ENCODE results near the gene DIS3L2.

DIS3L2 gene

DNA sequence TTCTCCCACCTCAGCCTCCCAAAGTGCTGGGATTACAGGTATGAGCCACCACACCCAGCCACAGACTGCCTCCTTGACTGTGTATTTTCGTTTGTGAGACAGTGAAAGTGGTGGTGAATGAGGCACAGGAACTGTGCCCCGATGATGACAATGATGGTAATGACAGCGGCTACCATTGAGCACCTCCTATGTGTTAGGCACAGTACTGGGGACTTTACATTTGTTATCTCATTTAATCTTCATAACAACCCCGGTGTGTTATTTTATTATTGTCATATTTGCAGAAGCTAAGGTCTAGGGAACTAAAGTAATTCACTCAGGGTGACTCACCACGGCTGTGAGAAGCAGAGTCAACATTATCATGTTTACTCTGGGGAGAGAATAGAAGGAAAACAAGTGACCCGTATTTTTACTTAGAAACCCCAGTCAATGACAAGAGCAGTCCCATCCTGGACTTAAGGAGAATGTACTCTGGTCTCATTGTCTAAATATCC lies 339.4 kb downstream of the DIS3L2 start:
- DNase-seq (ENCODE audit: low spot score) = peak; percentile 26
- TF ChIP-seq CTCF (conservative IDR thresholded peaks at IDR 0.05; ENCODE audit: low read depth) = no peak
- CTCF ChIA-PET = interaction anchor here (0.5 to 0.7 kb wide), 2 partner anchors 324 to 571 kb away, joined by 3 to 6 read pairs; no protein-coding TSS in a partner anchor
- POLR2A ChIA-PET (ENCODE audit: low non-redundant PET) = no interaction called here
- H3K27ac ChIP-seq = no peak overlapping the region

DNA sequence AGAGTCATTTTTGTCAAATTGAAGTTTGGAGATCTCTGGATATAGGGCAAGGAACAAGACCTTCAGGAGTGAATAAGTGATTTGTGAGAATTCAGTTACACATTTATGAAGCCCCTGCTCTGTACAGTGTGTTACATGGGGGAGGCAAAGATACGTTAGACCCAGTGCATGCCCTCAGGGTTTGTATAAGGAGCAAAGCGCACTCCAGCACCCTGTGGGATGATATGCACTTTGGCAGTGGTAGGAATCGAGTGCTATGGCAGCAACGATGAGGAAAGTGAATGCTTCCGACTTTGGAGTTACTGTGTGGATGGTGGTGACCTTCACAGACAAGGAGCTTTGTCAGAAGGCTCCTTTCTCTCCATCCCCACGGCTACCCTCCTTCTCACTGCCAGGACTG lies 342.7 kb downstream of the DIS3L2 start:
- POLR2A ChIA-PET (ENCODE audit: low non-redundant PET) = no interaction called here

DNA sequence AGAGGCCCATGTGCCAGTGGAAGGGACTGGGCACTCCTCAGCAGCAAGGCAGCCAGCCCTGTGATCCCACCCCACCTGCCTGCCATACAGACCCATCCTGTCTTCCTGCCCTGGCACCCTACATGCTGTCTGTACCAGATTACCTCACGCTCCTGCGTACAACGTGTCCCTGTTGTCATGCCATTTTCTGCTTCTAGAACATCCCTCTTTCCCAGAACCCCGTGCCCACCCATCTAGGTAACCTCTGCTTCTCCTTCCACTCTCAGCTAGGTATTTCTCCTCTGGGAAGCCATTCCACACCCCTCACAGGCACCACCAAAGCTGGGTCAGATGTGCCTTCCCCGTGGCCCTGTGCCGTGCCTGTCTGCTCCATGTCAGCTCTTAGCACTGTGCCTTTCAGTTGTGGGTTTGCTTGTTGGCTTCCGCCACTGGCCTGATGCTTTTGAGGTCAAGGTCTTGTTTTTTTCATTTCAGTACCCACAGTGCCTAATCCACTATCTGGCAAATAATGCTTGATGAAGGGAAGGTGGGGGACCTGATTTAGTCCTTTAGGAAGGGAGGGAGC lies 345.3 kb downstream of the DIS3L2 start:
- CTCF ChIA-PET = interaction anchor here (0.5 kb wide), 1 partner anchor 1419 kb away, joined by 7 read pairs; no protein-coding TSS in a partner anchor
- DNase-seq (ENCODE audit: low spot score) = no peak
- POLR2A ChIA-PET (ENCODE audit: low non-redundant PET) = interaction anchor here (0.5 to 0.9 kb wide), 2 partner anchors 9 to 36 kb away, joined by 3 read pairs; no protein-coding TSS in a partner anchor
- no peak for TF ChIP-seq CTCF (conservative IDR thresholded peaks at IDR 0.05; ENCODE audit: low read depth)
- H3K27ac ChIP-seq = no peak overlapping the region

More for the DNA sequence above, 342.7 kb downstream of the DIS3L2 start:
- no peak overlapping the region for H3K27ac ChIP-seq
- CTCF ChIA-PET = no interaction called here
- DNase-seq (ENCODE audit: low spot score) = no peak
- TF ChIP-seq CTCF (conservative IDR thresholded peaks at IDR 0.05; ENCODE audit: low read depth) = no peak

DNA sequence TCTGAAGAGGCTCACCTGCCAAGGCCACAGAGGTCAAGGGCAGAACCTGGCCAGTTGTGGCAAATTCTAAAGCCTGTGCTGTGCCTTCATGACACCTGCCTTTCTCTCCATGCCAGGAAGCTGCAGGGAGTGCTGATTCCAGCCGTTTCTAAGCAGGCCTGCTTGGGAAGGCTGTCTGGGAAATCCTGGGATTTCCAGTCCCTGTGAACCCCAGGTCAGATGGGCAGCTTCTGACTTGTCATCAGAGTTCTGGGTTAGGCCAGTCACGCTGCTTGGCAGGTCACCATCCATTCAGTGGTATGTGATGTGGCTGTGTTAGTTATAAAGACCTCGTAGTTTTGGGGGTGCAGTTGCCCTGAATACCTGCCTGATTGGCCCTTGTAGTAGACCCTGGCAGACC lies 346.3 kb downstream of the DIS3L2 start:
- 0 out of 2 replicates have a peak overlapping the region, but pooled peaks have one; percentile 13 for H3K27ac ChIP-seq
- POLR2A ChIA-PET (ENCODE audit: low non-redundant PET) = no interaction called here

DNA sequence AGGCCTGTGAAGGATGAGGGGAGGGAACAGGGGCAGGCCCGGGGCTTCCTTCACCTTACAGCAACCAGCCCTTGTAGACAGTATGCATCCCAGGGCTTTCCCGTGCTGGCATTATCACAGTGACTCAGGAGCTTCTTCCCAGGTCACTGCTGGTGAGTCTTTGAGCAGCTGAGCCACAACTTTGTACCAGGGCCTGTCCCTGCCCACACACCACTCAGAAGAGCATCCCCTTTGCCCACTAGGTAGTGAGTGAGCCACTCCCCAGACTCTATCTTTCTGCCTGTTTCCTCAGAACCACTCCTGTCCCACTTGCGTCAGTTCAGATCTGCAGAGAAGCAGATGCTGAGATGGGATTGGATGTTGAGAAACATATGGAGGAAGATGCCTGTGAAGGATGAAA lies 347.5 kb downstream of the DIS3L2 start:
- TF ChIP-seq CTCF (conservative IDR thresholded peaks at IDR 0.05; ENCODE audit: low read depth) = no peak
- DNase-seq (ENCODE audit: low spot score) = no peak
- CTCF ChIA-PET = no interaction called here
- POLR2A ChIA-PET (ENCODE audit: low non-redundant PET) = no interaction called here
- no peak overlapping the region for H3K27ac ChIP-seq

More for the DNA sequence above, 346.3 kb downstream of the DIS3L2 start:
- CTCF ChIA-PET = interaction anchor here (0.6 kb wide), 1 partner anchor 1321 kb away, joined by 3 read pairs; no protein-coding TSS in a partner anchor
- TF ChIP-seq CTCF (conservative IDR thresholded peaks at IDR 0.05; ENCODE audit: low read depth) = no peak
- DNase-seq (ENCODE audit: low spot score) = no peak

- H3K27ac ChIP-seq = no peak overlapping the region
- ChIA-PET POLR2A (ENCODE audit: low non-redundant PET) (no interaction called here), CTCF (no interaction called here)
- TF ChIP-seq CTCF (conservative IDR thresholded peaks at IDR 0.05; ENCODE audit: low read depth) = no peak
- no peak for DNase-seq (ENCODE audit: low spot score)
Measured at GRCh38 chr2:232309592-232309991, 348.1 kb downstream of the DIS3L2 start.

All from RWPE1 (cell line).